Hepatocyte (in vitro differentiated cells): Measurements from ENCODE around the gene C10orf67. TPM values are rescaled to one million over a fixed set of nuclear protein-coding genes. Genes with fewer than 3 reads are reported as not detected.

Experiments
- DNase-seq: peaks from one replicate; pipeline ENCODE4 v3.0.0-alpha.2; 2016; ENCODE audit warnings: low spot score
- H2AFZ ChIP-seq: fragments of 200-600 bp; sonication (generic); 2 replicates; pipeline ENCODE4 v1.6.0; 2016; ENCODE audit warnings: antibody characterized with exemption, mild to moderate bottlenecking
- H3K27ac ChIP-seq: fragments of 200-600 bp; sonication (generic); 2 replicates; pipeline ENCODE4 v1.5.1; 2016; ENCODE audit warnings: mild to moderate bottlenecking
- H3K27me3 ChIP-seq: fragments of 200-600 bp; sonication (generic); 2 replicates; pipeline ENCODE4 v1.6.1; 2016
- H3K36me3 ChIP-seq: fragments of 200-600 bp; sonication (generic); replicated peaks from 2 replicates; pipeline ENCODE4 v1.5.1; 2016; ENCODE audit warnings: low read depth; ENCODE audit not compliant: insufficient read depth
- H3K4me1 ChIP-seq: fragments of 200-600 bp; sonication (generic); 2 replicates; pipeline ENCODE4 v1.5.1; 2016; ENCODE audit warnings: mild to moderate bottlenecking, moderate library complexity; ENCODE audit not compliant: insufficient read depth
- H3K4me2 ChIP-seq: fragments of 200-600 bp; sonication (generic); 2 replicates; pipeline ENCODE4 v1.6.0; 2016
- H3K4me3 ChIP-seq: fragments of 200-600 bp; sonication (generic); 2 replicates; pipeline ENCODE4 v1.5.1; 2016; ENCODE audit warnings: mild to moderate bottlenecking
- H3K79me2 ChIP-seq: fragments of 200-600 bp; sonication (generic); 2 replicates; pipeline ENCODE4 v1.6.0; 2017; ENCODE audit warnings: mild to moderate bottlenecking
- H3K9me2 ChIP-seq: fragments of 200-600 bp; sonication (generic); replicated peaks from 2 replicates; pipeline ENCODE4 v1.6.0; 2017; ENCODE audit warnings: mild to moderate bottlenecking; ENCODE audit not compliant: insufficient read depth
- H3K9me3 ChIP-seq: fragments of 200-600 bp; sonication (generic); 2 replicates; pipeline ENCODE4 v1.5.1; 2016; ENCODE audit warnings: low read depth, mild to moderate bottlenecking
- H4K20me1 ChIP-seq: fragments of 200-600 bp; sonication (generic); 2 replicates; pipeline ENCODE4 v1.6.0; 2016; ENCODE audit warnings: mild to moderate bottlenecking; ENCODE audit not compliant: insufficient read depth, poor library complexity, severe bottlenecking
- CTCF ChIP-seq: fragments of 200-600 bp; sonication (generic); IDR thresholded peaks from 2 replicates; pipeline ENCODE4 v1.5.1; 2016; ENCODE audit warnings: antibody characterized with exemption, mild to moderate bottlenecking; ENCODE audit not compliant: poor library complexity
- EZH2 ChIP-seq: fragments of 200-600 bp; sonication (generic); IDR thresholded peaks from 2 replicates; pipeline ENCODE4 v1.6.1; 2016; ENCODE audit warnings: antibody characterized with exemption, mild to moderate bottlenecking, borderline replicate concordance
- EZH2phosphoT487 ChIP-seq: fragments of 200-600 bp; sonication (generic); IDR thresholded peaks from one replicate; pipeline ENCODE4 v1.6.1; 2018; ENCODE audit warnings: antibody characterized with exemption, mild to moderate bottlenecking, low read depth, moderate library complexity; ENCODE audit not compliant: unreplicated experiment, severe bottlenecking
- WGBS: methylation state at CpG from one replicate; pipeline ENCODE4 v1.1.6; 2016; ENCODE audit warnings: low lambda C conversion rate; ENCODE audit errors: missing lambda C conversion rate; 5-methylcytosine and 5-hydroxymethylcytosine counted together
- polyA plus RNA-seq: library from polyadenylated mRNA; unstranded; fragments of >200 nt; fragmentation: Nextera tagmentation; extraction: Ambion mirVana; gene quantifications from 2 replicates; pipeline ENCODE4 v1.2.1, GENCODE V29; 2016
- total RNA-seq: library from RNA; depleted of rRNA; stranded (reverse); fragments of >200 nt; gene quantifications from 2 replicates; pipeline ENCODE4 v1.2.3, GENCODE V29; 2014

Gene C10orf67
- total and polyA plus RNA-seq, 2 experiments from 2014 or later = 0.10 TPM; not detected in 1

GRCh38 chr10:23318359-23318758 lies 26.2 kb downstream of the C10orf67 start:
- no peak overlapping the region for H2AFZ ChIP-seq
- H3K27ac ChIP-seq = no peak overlapping the region
- TF ChIP-seq EZH2phosphoT487 = no peak
- no peak for TF ChIP-seq CTCF
- no peak for TF ChIP-seq EZH2
- H3K4me2 ChIP-seq = no peak overlapping the region
- H3K36me3 ChIP-seq = no peaks in the 10 kb centered on the region
- H3K79me2 ChIP-seq = no peaks in the 10 kb centered on the region
- H3K9me3 ChIP-seq = no peaks in the 10 kb centered on the region
- H3K9me2 ChIP-seq = no peaks in the 10 kb centered on the region
- DNase-seq = no peak
- WGBS = 71% methylated on average over 3 of the region's 3 CpGs
- H3K27me3 ChIP-seq = no peaks in the 10 kb centered on the region
- H4K20me1 ChIP-seq = no peaks in the 10 kb centered on the region
- H3K4me3 ChIP-seq = no peak overlapping the region
- no peaks in the 10 kb centered on the region for H3K4me1 ChIP-seq

- Histone ChIP-seq H3K4me2 (no peak overlapping the region), H3K9me2 (no peaks in the 10 kb centered on the region), H3K36me3 (no peaks in the 10 kb centered on the region), H3K27ac (no peak overlapping the region), H3K27me3 (no peaks in the 10 kb centered on the region), H4K20me1 (no peaks in the 10 kb centered on the region), H3K4me1 (no peaks in the 10 kb centered on the region), H2AFZ (no peak overlapping the region), H3K9me3 (no peaks in the 10 kb centered on the region), H3K79me2 (no peaks in the 10 kb centered on the region), H3K4me3 (no peak overlapping the region)
- TF ChIP-seq EZH2 = no peak
- TF ChIP-seq CTCF = no peak
- TF ChIP-seq EZH2phosphoT487 = no peak
- WGBS = 57% methylated on average over 3 of the region's 3 CpGs
- DNase-seq = no peak
These were observed 27.2 kb downstream of the C10orf67 start for GRCh38 chr10:23317416-23317815.

- Histone ChIP-seq H3K79me2 (no peaks in the 10 kb centered on the region), H3K9me3 (no peaks in the 10 kb centered on the region), H4K20me1 (no peaks in the 10 kb centered on the region), H3K4me2 (no peak overlapping the region), H3K27me3 (no peaks in the 10 kb centered on the region), H3K4me1 (no peaks in the 10 kb centered on the region), H3K9me2 (no peaks in the 10 kb centered on the region), H3K27ac (no peak overlapping the region), H3K4me3 (no peak overlapping the region), H3K36me3 (no peaks in the 10 kb centered on the region), H2AFZ (no peak overlapping the region)
- no peak for TF ChIP-seq EZH2
- TF ChIP-seq EZH2phosphoT487 = no peak
- no peak for TF ChIP-seq CTCF
- DNase-seq = no peak
- whole genome bisulfite sequencing = 79% methylated on average over 6 of the region's 6 CpGs
These were observed 28.2 kb downstream of the C10orf67 start for GRCh38 chr10:23316406-23316805.

GRCh38 chr10:23315966-23316365 lies 28.6 kb downstream of the C10orf67 start:
- no peak for DNase-seq
- TF ChIP-seq CTCF = no peak
- TF ChIP-seq EZH2phosphoT487 = no peak
- no peak for TF ChIP-seq EZH2
- WGBS = 98% methylated on average over 3 of the region's 3 CpGs
- H4K20me1 ChIP-seq = no peaks in the 10 kb centered on the region
- H2AFZ ChIP-seq = no peak overlapping the region
- H3K9me2 ChIP-seq = no peaks in the 10 kb centered on the region
- no peaks in the 10 kb centered on the region for H3K4me1 ChIP-seq
- no peaks in the 10 kb centered on the region for H3K36me3 ChIP-seq
- H3K79me2 ChIP-seq = no peaks in the 10 kb centered on the region
- no peaks in the 10 kb centered on the region for H3K27me3 ChIP-seq
- H3K27ac ChIP-seq = no peak overlapping the region
- no peak overlapping the region for H3K4me2 ChIP-seq
- H3K9me3 ChIP-seq = no peaks in the 10 kb centered on the region
- H3K4me3 ChIP-seq = no peak overlapping the region
